NB4 (cell line): Measurements from ENCODE around the gene CSMD2.

Source experiments
- CTCF ChIP-seq: IDR thresholded peaks from one replicate; pipeline ENCODE4 v1.5.1; 2012; ENCODE audit warnings: low read depth, low read length
- MAX ChIP-seq: IDR thresholded peaks from 2 replicates; pipeline ENCODE4 v1.6.1; 2011; ENCODE audit warnings: low read depth, low read length
- MYC ChIP-seq: IDR thresholded peaks from 2 replicates; pipeline ENCODE4 v1.6.1; 2011; ENCODE audit warnings: low read depth, low read length
- POLR2A ChIP-seq: IDR thresholded peaks from 2 replicates; pipeline ENCODE4 v1.6.1; 2011; ENCODE audit warnings: mild to moderate bottlenecking; ENCODE audit not compliant: insufficient read length; ENCODE audit errors: extremely low read depth

GRCh38 chr1:33686551-33686950 is 478.5 kb downstream of the CSMD2 start:
- TF ChIP-seq POLR2A: no peak
- TF ChIP-seq CTCF: no peak
- no peak for TF ChIP-seq MAX
- no peak for TF ChIP-seq MYC
